Kasumi-1 (cell line): ENCODE data around the gene ARHGAP25.
A peak's percentile ranks its signal among the peaks of the same experiment; 100 is the strongest.
"Not testable (repeated sequence)": the region's sequence is repeated elsewhere in the genome, so short reads cannot be mapped to it uniquely, and the experiment has no call there.

ENCODE experiments used
- DNase-seq, 2 experiments: peaks; one replicate each; lab custom pipeline; 2025; lab: John Stamatoyannopoulos, UW

The ARHGAP25 gene

DNA sequence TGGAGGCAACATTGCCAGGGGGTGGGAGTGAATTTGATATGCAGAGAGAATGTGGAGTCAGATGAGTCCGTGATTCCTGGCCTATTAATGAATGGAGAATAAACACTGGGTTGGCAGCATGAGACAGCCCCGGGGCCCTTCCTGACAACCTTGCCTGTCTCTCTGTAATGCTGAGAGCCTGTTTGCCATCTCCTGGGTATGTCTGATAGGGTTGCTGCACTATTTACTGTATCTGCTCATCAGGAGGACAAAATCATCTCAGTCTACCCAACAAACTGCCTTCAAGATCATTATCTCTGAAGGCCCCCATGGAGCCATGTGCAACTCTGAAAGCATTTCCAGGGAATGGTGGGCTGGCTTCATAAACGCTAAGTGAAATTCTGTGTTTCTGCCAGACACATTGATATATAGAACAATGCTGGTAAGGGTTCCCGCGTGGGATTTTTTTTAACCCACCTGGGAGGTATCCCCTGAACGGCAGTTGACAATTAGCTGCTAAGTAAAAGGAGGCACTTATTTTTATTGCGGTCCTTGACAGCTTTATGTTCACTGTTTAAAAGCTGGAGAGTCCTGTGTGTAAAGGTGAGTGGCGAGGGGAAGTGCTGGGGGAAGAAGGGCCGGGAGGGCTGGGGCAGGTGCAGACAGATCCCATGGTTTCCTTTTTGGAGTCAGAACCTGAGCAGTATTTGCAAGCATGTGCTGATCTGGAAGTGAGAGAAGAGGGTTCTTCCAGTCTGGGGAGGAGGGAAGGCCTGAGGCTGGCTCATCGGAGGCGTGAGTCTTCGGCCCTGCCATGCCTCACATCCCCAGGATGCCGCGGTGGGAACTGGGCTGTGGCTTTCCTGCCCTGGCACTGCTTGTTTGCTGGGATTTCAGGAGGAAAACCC is 64.8 kb downstream of the ARHGAP25 start:
- no peak for DNase-seq

DNA sequence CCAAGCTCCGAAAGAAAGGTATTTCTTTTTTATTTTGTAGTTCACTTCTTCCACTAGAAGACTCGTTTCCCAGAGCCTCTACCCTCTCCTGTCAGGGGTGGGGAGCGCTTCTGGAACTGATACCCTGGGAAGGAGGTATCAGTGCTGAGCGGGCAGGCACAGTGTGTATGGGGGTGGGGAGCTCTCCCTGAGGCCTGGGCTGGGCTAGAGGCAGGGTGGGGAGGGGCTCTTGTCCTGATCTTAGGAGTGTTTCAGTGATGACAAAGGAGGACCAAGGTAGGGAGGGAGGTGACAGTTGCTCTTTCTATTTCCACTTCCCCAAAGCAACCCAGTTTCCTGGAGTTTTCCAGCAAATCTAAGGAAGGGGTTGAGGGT is 65.4 kb downstream of the ARHGAP25 start:
- DNase-seq = no peak

DNA sequence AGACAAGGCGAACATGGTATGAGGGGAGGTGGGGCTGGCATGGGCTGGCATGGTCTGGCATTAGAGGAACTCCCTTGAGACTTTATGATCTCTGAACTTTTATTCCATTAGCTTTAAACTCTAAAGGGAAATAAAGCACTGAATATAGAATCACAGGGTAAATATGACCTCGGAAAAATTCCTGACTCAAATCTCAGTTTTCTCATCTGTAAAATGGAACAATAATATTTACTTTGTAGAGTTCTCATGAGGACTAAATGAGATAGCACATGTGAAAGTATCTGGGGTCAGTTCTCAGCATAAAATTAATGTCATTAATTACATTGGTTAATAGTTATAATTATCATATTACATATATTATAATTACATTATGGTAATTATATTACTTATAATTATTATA is 65.9 kb downstream of the ARHGAP25 start:
- DNase-seq = no peak

DNA sequence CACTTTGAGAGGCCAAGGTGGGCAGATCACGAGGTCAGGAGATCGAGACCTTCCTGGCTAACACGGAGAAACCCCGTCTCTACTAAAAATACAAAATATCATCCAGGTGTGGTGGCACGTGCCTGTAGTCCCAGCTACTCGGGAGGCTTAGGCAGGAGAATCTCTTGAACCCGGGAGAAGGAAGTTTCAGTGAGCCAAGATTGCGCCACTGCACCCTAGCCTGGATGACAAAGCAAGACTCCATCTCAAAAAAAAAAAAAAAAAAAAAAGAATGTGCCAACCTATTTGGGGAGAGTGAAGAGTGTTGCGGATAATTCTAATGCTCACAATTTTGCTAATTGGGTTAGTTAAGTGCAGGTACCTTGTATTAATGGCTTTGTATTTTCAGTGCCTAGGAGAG is 67.5 kb downstream of the ARHGAP25 start:
- DNase-seq = not testable (repeated sequence)

DNA sequence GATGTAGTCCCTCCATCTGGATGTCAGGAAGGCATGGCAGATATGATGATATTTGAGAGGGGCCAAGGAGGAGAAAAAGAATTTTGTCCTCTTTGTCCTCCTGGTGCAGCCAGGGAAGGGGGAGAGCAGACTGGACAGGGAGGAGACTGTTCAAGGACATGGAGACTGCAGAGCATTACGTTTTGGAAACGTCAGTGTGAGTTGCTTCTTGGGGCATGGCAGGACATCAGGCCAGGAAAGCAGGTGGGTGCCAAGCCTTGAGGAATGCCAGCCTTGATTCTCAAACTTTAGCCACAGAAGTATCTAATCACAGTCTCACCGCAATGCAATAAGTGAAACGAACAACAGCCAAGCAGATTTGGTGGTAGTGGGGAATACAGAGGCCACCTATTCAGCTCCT is 70.4 kb downstream of the ARHGAP25 start:
- DNase-seq = no peak

DNA sequence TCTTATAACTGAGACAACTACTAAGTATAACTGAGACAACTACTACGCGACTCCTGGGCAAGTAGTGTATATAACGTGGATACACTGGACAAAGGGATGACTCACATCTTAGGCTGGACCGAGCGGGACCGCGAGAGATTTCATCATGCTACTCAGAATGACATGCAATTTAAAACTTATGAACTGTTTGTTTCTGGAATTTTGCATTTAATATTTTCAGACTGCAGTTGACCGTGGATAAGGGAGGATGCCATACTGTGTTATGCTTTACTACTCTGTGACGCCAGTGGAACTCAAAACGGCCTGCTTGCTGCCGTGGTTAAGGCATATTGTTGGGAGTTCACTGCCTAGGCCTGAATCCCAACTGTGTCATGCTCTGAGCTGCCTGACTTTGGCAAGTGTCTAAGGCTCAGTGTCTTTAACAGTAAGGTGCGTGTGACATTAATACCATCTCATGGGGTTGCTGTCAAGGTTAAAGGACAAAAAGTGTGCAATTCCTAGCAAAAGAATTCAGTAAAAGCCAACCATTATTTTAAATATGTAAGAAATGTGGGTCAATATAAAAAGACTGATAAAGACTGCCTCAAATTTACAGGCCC is 72.0 kb downstream of the ARHGAP25 start:
- DNase-seq = no peak

DNA sequence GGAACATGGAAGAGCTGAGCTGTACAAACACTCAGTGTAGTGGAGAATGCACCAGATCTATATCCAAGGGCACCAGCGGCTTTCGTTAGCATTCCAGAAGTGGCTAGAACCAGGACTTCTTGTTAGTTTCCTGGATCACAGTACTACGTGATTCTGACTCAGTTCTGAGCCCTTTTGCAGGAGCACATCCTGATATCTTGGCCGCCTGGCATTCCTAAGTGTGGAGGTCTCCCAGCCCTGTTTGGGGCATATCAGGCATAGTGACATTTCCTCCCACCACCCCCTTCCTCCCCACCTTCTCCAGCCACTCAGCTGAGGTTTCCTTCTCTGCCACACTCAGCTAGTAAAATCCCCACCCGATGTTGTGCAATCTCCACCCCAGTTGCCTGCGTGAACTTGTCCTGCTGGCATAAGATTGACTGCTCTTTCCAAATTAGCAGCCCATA is 73.2 kb downstream of the ARHGAP25 start:
- peak; percentile 39 to 42 for DNase-seq

DNA sequence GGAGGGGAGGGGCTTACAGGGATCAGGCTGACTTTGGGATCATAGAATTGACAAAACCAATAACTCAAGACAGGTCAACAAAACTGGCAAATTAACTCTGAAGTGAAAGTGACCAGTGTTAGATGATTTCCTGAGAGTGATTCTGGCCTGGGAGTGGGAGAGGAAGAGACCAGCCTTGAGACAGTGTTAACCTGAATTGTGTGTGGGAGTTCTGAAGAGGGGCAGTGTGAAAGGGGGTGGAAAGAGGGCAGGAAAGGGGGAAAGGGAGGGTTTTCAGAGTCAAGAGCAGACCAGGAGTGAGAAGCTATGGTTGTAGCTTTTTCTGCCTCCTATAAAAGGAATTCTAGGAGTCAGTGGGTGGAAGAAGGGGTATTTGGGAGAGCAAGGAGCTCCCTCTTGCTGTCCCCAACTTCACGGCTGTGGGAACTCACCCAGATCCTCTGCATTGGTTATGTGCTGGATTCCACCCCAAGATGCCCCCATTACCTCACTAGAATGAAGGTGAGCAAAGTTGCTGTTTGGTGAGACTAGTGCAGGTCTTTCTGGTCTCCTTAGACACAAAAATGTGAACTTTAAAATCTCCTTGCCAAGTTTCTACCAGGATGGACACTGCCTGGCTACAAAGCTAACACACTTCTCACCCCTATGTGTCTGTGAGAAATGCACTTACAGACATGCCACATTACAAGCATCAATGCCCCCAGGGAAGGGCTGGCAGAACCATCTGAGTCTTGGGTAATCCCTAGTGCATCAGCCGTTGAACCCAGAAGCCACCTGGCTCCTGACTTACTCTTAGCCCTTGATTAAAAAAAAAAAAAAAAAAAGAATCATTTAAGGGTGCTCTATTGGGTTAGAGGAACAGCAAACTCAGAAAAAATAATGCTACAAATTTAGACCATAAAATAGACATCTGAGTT is 75.0 kb downstream of the ARHGAP25 start:
- no peak for DNase-seq

DNA sequence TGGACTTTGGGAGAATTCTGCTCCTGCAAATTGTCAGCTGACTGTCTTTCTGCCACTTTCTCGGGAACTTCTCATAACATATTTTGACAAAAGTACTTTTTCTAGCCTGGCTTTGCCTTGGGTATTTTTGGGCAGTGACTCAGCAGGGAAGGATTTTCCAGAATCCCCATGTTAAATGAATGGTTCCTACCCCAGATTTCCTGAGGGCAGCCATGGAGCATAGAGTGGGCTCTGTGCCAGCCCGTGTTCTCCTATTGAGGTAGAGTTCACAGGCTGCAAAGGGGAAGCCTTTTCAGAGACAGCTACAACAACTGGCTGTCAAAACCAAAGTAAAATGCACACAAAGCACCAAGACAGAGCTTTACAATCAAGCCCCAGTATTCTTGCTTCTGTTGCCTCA is 76.8 kb downstream of the ARHGAP25 start:
- DNase-seq = no peak

DNA sequence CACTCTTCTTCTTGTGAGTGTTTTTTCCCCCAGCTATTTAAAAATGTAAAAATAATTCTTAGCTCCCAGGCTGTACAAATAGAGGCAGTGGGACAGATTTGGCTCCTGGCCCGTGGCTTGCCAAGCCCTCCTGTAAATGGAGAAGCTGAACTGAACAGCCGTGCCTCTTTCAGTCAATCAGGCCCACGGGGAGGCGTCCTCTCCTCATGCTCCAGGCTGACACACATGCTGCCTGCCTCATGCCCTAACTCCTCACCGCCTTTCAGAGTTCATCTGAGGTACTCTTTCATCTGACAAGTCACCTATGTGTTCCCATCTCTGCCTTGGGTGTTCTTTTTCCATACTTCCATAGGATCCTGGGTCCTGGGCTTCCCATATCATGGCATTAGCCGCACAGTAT is 77.6 kb downstream of the ARHGAP25 start:
- DNase-seq = no peak

DNA sequence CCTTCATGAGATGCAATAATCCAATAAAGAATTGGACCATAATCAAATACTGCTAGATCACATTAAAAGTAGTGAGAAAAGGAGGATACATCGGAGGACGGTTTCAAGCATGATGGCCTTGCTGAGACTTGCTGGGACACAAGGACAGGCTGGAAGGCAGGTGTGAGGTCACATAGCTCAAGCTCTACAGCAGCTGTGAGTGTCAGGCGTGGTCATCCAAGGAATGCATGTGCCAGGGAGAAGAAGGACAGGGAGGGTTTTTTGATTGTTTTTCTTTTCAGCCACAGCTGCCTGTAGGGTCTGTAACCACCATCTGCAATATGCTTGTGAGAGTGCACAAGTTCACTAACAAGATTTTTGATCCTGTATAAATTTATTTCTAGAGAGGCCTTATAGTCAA is 79.0 kb downstream of the ARHGAP25 start:
- DNase-seq = no peak

DNA sequence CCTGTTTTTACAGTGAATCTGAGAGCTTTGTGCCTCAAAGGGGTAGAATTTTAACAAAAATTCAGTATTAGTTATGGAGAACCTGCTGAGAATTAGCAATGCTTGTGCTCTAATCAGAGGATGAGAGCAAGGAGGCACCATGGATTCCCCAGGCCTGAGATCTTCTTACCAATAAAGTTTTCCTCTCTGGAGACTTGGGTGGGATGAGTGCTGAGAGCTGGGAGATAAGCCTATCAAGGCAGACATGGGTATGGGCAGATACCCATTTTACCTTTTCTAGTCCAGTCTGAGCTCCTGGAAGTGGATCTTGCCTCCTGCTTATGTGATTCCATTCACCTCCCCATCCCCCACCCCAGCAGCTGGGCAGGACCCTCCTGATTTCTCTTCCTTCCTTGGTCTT is 82.7 kb downstream of the ARHGAP25 start:
- no peak for DNase-seq

DNA sequence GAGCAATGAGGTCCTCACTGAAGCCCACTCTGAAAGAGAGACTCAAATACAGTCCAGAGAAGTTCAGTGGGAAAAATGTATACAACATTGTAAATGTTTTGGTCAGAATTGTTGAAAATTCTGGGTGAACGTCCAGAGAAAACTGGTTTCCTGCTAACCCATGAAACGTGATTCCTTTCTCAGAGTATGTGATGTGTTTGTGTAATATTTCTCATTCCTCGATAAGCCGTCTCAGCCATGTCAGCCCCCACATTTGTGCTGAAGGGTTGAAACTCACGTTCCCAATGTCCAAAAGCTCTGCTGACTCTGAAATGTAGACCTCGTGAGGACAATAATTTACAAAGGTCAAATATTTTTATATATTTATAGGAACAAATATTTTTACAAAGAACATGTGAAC is 84.9 kb downstream of the ARHGAP25 start:
- DNase-seq = no peak

DNA sequence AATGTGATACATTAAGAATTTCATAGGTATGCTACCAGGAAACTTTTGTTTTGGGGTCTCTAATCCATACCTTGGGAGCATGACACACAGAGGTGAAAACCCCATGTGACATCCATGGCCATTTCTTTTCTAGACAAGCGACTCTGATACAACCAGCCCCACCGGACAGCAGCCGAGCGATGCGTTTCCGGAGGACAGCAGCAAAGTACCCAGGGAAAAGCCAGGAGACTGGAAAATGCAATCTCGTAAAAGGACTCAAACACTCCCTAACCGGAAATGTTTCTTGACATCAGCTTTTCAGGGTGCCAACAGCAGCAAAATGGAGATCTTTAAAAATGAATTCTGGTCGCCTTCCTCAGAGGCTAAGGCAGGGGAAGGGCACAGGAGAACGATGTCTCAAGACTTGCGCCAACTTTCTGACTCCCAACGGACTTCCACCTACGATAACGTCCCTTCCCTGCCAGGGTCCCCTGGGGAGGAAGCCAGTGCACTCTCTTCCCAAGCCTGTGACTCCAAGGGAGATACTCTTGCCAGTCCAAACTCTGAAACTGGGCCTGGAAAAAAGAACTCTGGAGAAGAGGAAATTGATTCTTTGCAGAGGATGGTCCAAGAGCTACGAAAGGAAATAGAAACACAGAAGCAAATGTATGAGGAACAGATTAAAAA is 87.7 kb downstream of the ARHGAP25 start:
- DNase-seq = no peak

DNA sequence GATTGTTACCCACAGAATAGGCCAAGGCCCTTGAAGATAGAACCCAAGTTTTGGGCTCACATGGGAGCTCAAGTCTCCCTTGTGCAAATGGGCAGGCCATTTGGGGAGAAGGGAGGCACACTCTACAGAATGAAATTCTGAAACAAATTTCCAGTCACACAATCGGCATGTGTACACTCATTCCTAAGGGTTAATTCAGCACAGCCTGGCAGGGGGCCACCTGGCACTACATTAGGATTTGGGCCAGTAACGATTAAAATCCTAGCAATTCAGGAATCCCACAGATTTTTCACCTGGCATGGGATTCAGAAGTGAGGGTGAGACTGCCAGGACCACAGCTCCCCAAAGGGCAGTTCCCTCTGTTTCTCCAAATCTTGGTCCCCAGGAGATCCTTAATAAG is 90.2 kb downstream of the ARHGAP25 start:
- DNase-seq = no peak

DNA sequence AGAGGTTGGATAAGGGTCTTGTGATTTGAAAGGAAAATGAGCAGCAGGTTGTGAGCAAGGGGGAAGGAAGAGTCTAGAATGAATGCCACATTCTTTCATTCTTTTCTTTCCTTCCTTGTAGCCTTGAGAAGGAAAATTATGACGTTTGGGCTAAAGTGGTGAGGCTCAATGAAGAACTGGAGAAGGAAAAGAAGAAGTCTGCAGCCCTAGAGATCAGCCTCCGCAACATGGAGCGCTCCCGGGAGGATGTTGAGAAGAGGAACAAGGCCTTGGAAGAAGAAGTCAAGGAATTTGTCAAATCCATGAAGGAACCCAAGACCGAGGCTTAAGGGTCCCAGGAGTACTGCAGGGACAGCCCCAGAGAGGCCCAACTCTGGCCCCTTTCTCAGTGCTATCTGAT is 91.3 kb downstream of the ARHGAP25 start:
- DNase-seq = no peak

DNA sequence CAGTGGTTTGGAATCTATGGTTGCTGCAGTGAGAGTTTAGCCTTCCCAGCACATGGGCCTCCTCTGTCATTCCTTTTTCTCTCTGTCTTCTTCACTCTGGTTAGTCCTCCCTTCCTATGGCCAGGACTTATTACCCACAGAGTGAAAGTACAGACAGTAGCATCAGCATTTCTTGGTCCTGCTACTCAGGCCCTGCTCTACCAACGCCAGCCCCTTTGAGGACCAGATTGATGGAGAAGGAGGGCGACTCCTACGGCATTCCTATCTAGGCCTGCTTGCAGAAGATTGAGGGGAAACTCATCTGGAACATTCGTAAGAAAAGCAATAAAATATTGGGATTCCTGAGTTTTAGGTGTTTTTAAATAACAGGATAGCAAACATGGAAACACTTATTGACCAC is 93.1 kb downstream of the ARHGAP25 start:
- no peak for DNase-seq

DNA sequence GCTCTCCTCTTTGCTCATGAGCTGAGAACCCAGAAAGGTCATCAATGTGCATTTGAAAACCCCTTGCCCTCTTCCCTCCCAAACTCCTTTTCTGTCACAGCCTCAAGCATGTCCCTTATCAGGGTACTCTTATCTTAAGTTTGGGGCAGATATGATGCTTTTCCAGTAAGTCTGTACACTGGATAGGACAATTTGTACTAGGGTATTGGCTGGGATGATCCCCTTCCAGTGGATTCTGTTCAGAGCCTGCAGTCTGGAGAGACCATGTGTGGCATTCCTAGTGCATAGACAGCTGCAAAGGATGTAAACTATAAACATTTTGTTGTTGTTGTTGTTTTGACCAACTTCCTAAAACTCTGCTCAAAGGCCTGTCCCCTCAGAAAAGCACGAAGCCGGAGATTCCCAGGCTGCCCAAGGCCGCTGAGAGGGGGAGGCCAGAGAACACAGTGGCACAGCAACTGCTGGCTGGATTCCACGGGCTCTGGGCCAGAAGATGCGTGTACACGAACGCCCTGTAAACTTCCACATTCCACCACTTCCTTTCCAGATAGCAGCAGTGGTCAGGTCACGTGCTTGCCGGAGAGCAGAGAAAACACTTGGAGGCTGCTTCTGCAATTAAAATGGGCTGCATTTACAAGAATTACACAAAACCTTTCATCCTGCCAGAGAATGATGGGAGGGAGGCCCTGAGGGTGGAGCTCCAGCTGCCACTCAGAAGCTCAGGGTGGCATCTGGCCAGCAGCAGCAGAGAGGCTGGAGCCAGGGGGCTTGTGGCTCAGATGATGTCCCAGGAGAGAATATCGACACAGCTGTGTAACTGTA is 94.5 kb downstream of the ARHGAP25 start:
- peak; percentile 98 to 99 for DNase-seq

DNA sequence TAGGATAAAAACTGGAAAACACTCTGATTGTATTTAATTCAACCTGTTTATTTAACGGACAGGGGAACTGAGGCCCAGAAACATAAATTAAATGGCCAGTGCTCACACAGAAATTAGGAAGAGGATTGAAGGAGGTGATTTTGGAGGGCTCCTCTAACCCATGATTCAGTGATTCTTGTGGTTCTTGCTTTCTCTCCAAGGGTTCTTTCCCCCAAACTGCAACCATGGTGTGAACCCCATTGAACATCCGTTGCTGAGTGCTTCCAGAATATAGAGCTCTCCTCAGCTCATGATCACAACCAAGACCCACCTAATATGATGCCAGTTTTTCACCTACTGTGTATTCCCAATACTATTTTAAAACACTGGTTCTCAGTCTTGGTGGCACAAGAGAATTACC is 95.1 kb downstream of the ARHGAP25 start:
- no peak for DNase-seq

DNA sequence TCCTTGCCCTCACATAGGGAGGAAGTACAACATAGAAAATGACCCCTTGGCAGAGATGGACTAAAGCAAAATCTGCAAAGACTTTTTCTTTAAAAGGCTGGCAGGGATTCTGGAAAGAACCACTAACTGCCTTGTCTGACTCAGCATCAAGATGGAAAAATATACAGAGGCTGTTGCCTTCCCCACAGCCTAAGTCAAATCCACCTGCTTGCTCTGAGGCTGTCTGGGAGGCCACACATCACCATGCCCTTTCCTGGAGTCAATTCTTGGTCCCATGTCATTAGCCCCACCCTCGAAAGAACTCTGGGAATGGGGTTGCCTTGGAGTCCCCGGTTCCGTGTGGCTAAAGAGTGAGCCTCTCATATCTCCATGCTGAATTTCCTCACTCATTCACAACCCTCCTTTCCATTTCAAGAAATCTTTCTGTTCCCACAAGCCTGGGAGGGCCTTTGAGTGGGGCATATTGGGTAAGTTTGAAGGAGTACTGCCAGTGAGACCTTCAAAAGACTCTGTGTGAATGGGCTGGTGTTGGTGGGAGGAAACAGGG is 97.1 kb downstream of the ARHGAP25 start:
- DNase-seq = no peak
